HuH-7 (cell line): ENCODE data around the gene CNGA1.

Experiments used
- DNase-seq: peaks from one replicate; pipeline ENCODE4 v3.0.0; 2011; ENCODE audit warnings: low spot score

CNGA1 gene

GRCh38 chr4:48016141-48017107 is at the start of gene CNGA1, which contains the start of gene NIPAL1:
Gene CNGA1, minus strand, starts transcription at chr4:48016681. Its CDS starts 63,992 bp downstream, at chr4:47952689.
Gene NIPAL1, plus strand, starts transcription at chr4:48016772. Its CDS starts 68 bp downstream, at chr4:48016840.
- peak; percentile 90 for DNase-seq

DNA sequence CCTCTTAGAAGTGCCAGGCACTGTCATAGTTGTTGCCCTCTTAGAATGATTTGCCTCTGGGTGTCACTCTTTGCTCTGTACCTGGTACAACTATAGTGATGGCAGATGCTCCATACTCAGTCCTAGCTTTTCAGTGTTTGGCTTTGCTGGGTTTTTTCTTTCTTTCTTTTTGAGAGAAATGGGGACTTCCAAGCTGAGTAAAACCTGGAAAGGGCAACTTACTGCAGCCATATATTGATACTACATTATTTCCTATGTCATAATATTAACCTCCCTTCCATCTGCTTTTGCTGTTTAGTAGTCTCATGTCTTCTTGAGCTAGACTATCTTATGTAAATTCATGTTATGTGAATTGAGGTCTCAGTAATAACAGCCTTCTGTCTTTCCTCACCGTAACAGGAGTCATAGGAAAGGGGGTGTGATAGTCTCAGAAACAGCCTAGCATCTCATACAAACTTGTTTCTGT is 49.1 kb upstream of the CNGA1 start:
- DNase-seq, result no peak

DNA sequence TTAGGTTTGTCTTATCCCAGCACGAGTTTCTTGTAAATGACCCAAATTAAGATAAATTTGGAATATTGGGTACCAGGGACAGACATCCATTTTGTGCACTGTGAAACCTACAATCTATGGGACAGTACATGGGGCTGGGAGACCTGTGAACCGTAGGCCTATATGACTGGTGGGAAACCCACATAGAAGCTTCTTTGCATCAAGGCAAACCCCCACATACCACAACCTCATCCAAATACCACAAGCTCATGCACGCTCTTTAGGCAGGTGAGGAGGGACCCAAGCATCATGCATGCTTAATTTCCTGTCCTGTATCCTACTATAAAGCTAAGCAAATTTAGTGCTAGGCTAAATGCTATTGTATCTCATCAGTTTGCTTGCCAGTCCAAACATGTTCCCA is 47.9 kb upstream of the CNGA1 start:
- DNase-seq, result no peak

GRCh38 chr4:48058617-48059530 is 42.4 kb upstream of the CNGA1 start:
- DNase-seq, result no peak

DNA sequence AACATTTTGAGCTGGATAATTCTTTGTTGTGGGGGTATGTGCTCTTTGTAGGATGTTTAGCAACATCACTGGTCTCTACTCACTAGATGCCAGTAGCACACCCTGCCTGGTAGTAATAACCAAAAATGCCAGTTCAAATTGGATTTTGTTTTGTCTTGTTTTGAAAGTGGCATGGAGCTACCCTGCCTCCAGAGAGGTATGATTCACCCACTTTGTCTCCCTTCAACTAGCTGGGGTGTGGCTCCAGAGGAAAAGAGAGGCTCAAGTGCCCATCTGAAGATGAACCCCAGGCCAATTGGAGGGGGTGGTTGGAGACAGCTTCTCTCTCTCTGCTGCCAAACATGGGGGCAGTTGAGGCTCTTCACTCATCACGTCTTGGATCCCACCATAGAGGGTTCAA is 34.6 kb upstream of the CNGA1 start:
- DNase-seq, result no peak

- DNase-seq, result no peak
Observed at GRCh38 chr4:48049483-48049882, 33.0 kb upstream of the CNGA1 start.

- DNase-seq, result no peak
Observed at GRCh38 chr4:48047896-48048295, 31.4 kb upstream of the CNGA1 start.

DNA sequence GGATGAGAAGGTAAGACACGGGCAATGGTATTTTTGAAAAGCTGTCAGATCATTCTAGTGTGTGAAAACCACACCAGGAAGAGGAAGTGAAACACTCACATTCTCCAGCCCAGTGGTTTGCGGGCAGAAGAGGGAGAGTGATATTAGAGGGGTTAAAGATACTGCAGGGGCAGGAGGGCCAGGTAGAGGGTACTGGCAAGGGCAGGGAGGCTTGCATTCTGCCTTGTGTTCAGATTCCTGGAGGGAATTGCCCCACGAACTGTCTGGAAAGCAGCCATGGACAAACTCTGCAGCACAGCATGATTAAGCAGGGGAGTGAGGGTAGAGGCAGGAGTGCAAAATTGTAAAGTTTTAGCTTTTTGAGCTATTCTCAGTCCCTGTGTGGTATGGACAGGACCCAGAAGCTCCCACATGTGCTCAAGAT is 31.0 kb upstream of the CNGA1 start:
- no peak for DNase-seq

DNA sequence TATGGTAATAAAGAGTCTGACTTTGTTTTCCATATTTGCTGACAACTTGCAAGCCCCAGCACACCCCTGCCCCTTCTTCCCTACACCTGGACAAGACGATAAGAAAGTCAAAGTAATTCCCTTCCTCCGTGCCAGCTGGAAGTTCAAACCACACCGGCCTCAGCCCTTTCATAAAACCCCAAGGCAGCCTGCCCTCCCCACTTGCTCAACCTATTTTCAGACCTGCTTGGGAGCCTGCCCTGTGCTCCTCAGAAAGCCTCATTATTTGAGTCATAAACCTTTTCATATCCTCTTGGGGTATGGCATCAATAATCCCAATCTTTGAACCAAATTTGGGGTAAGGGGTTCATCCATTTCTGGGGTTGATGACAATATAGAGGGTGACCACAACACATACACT is 29.6 kb upstream of the CNGA1 start:
- no peak for DNase-seq

DNA sequence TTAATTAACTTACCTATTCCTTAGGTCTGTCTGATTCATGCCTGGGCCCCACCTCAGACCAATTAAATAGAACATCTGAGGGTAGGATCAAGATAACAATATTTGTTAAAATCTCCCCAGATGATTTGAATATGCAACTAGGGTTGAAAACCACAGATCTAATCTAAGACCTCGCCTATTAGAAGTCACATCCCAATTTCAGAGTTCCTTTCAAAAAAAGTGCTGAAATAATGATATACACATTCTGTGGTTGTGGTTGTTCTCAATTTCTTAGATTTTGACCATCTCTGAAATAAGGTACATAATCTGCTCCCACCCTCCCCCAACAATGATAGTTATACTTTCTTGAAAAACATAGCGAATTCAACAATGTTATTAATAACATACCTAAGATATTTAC is 27.8 kb upstream of the CNGA1 start:
- DNase-seq, result no peak

DNA sequence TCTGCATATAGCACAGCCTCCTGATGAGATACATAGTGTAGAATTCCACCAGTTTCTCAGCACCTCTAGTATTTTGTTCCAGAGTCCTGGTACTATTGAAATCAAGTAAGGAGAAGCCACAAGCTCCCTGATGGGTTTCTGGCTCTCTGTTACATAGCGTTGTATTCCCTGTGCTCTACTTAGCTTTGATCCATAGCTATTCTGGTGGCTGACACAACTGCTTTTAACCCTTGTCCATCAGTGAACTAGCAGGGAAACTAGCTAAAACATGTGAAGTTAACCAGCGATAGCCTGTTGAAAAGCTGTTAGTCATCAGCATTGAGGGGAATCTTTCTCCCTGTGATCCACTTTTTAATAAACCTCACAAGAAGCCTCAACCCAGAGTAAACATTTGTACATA is 27.0 kb upstream of the CNGA1 start:
- no peak for DNase-seq

GRCh38 chr4:48042979-48043461 is 26.5 kb upstream of the CNGA1 start:
- DNase-seq, result peak; percentile 41

DNA sequence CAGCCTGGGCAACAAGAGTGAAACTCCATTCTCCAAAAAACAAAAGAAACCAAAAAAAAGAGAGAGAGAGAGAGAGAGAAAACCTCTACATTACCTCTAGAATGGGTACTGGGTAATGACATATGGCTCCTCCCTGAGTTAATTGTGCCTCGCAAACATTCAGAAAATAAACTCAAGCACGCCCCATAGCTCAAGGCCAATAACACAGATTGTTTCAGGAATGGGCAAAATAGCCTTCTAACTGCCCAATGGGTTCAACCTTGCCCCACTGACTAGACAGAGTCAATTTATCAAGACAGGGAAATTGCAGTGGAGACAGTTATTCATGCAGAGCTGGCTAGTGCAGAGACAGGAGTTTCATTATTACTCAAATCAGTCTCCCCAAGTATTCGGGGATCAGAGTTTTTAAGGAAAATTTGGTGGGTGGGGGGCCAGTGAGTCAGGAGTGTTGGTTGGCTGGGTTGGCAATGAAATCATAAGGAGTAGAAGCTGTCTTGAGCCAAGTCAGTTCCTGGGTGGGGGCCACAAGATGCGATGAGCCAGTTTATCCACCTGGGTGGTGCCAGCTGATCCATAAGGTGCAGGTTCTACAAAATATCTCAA is 25.2 kb upstream of the CNGA1 start:
- no peak for DNase-seq

DNA sequence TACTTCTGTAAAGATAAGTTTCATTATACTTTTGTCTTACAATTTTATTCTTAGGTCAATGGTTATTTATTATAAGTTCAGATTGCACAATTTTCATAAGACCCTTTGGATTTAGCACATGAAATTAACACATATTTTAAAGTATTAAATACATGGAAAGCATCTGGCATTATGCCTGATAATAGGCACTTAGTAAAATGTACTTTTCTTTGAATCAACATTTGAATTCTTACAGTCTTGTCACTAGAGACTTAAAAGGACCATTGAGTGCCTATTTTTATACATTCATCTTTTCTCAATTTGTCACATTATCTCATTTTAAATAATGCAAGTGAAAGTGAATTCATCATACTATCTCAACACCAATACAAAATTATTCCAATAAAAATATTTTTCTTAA is 23.1 kb upstream of the CNGA1 start:
- no peak for DNase-seq

GRCh38 chr4:48038666-48039065 is 22.2 kb upstream of the CNGA1 start:
- DNase-seq, result peak; percentile 37

GRCh38 chr4:48037117-48037462 is 20.6 kb upstream of the CNGA1 start:
- DNase-seq, result no peak

GRCh38 chr4:48035952-48036351 is 19.5 kb upstream of the CNGA1 start:
- no peak for DNase-seq

GRCh38 chr4:48033825-48034413 is 17.4 kb upstream of the CNGA1 start:
- no peak for DNase-seq

DNA sequence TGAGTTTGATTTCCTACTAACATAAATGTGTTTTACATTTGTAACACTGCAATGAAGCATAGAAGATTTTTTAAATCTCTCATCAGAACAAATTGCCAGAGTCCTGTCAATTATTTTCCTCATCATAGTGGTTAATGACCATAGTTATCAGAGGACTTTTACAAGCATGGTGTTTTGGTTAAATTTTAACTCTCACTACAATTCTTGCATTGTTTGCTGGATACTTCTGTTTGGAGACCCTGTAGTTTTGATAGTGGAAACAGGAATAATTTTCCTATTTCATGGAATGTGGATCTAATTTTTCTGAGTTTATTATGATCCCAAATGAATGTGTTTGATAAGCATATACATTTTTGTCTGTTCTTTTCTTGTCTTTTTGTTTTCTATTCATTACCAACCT is 16.9 kb upstream of the CNGA1 start:
- DNase-seq, result no peak

DNA sequence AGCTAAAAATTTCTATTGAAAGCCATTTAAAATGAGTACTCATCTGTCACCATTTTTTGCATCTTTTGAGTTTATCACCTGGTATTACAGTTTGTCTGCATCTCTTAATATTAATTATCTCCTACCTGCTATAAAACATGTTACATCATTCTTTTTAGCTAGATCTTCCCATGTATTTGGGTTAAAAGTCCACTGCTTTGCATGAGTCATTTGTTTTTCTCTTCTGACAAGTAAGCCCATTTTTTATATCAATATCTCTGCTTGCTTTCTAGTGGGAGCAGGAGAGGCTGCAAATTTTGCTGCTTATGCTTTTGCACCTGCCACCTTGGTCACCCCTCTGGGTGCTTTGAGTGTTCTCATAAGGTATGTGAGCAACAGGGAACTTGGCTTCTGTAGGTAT is 16.2 kb upstream of the CNGA1 start:
- no peak for DNase-seq

DNA sequence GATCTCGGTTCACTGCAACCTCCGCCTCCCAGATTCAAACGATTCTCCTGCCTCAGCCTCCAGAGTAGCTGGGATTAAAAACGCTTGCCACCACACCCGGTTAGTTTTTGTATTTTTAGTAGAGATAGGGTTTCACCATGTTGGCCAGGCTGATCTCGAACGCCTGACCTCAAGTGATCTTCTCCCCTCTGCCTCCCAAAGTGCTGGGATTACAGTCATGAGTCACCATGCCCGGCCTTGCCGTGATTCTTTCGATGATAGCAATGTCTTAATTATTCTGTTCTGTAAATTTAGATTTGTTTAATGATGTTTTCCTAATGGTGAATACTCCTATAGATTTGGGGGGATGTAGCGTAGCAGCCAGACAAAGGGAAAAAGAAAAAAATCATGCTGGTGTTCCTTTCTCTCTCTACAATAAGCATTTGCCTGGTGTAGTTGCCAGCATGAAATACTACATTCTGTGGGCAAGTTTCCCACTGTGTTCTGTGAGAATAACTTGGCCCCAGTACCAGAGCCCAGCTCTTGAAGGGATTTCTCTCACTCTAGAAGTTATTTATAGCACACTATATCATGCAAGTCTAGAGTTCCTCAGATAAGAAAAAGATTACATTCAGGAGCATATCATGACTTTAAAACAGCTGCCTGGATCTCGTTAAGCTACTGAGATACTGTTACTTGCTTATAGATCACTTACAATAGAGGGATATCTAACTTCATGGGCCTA is 15.5 kb upstream of the CNGA1 start:
- DNase-seq, result no peak
